Effector memory CD8-positive, alpha-beta T cell (primary cell): ENCODE results near the gene CNGB1.
A peak's percentile ranks its signal among the peaks of the same experiment; 100 is the strongest.

Source experiments
- ATAC-seq: fragments of 150-1000 bp; cut with Tn5 transposase; replicated peaks from 2 replicates; pipeline ENCODE4 v1.10.0; 2021; ENCODE audit warnings: mild to moderate bottlenecking, moderate library complexity
- DNase-seq, 3 experiments: peaks; one replicate each; pipeline ENCODE4 v3.0.0; 2021
- H3K27ac Mint-ChIP-seq, 2 donors: one replicate each; pipeline ENCODE4 v1.8.0; 2022; ENCODE audit warnings: mild to moderate bottlenecking in 2 of 2, mixed read lengths in 2 of 2, moderate library complexity in 2 of 2
- H3K27me3 Mint-ChIP-seq, 2 donors: one replicate each; pipeline ENCODE4 v1.8.0; 2022; ENCODE audit warnings: mixed read lengths in 2 of 2
- H3K36me3 Mint-ChIP-seq: one replicate; pipeline ENCODE4 v1.8.0; 2022; ENCODE audit warnings: mild to moderate bottlenecking, moderate library complexity, mixed read lengths; ENCODE audit not compliant: insufficient read depth
- H3K4me1 Mint-ChIP-seq, 2 donors: one replicate each; pipeline ENCODE4 v1.8.0; 2022; ENCODE audit warnings: low read depth in 2 of 2, mixed read lengths in 2 of 2
- H3K4me3 Mint-ChIP-seq, 2 donors: one replicate each; pipeline ENCODE4 v1.8.0; 2022; ENCODE audit warnings: mild to moderate bottlenecking in 2 of 2, mixed read lengths in 2 of 2, moderate library complexity in 2 of 2
- H3K9me3 Mint-ChIP-seq, 2 donors: one replicate each; pipeline ENCODE4 v1.8.0; 2022; ENCODE audit warnings: mixed read lengths in 2 of 2

The CNGB1 gene

GRCh38 chr16:57993897-57994296 is 23.0 kb upstream of the CNGB1 start:
- Mint-ChIP-seq H3K36me3 (peaks cover 33% of the 10 kb centered on the region), H3K27me3 (no peaks in the 10 kb centered on the region), H3K27ac (peak overlapping the region; percentile 60 to 88), H3K4me3 (no peak overlapping the region), H3K4me1 (peaks cover 27 to 40% of the 10 kb centered on the region in 2 donors), H3K9me3 (no peaks in the 10 kb centered on the region)
- no peak for DNase-seq
- no peak for ATAC-seq

DNA sequence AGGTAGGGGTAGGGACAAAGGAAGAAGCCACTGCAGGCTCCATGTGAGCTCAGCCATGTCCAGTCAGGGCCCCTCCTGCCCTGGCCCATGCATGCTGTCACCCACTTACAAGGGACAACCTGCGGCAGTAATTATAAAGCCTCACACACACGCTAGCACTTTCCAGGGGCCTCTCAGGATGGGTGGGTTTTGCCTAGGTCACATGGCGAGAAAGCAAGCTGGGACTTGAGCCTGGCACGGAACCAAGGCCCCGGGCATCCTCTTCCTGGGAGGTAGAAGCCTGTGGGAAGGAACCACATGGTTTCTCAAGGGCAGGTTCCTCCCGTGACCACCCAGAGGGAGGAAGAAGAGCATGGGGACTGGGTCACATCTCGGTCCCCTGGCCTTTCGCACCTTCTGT is 22.5 kb upstream of the CNGB1 start:
- Mint-ChIP-seq H3K4me1 (peaks cover 22 to 36% of the 10 kb centered on the region in 2 donors), H3K27ac (peak overlapping the region in 1 of 2 donors; percentile 82), H3K27me3 (no peaks in the 10 kb centered on the region)

GRCh38 chr16:57992084-57992483 is 21.2 kb upstream of the CNGB1 start:
- Mint-ChIP-seq H3K27me3 (no peaks in the 10 kb centered on the region), H3K36me3 (peaks cover 18% of the 10 kb centered on the region), H3K9me3 (no peaks in the 10 kb centered on the region), H3K4me1 (peaks cover 10 to 23% of the 10 kb centered on the region in 2 donors), H3K27ac (peak overlapping the region; percentile 82 to 92), H3K4me3 (no peak overlapping the region)
- ATAC-seq (no peak), DNase-seq (no peak)

More for the DNA sequence above, 22.5 kb upstream of the CNGB1 start:
- Mint-ChIP-seq H3K36me3 (peaks cover 30% of the 10 kb centered on the region), H3K4me3 (no peak overlapping the region), H3K9me3 (no peaks in the 10 kb centered on the region)
- no peak for ATAC-seq
- no peak for DNase-seq

- Mint-ChIP-seq H3K9me3 (no peaks in the 10 kb centered on the region), H3K4me3 (no peak overlapping the region), H3K27me3 (no peaks in the 10 kb centered on the region), H3K27ac (peak overlapping the region; percentile 3 to 82), H3K4me1 (peaks cover 10 to 22% of the 10 kb centered on the region in 2 donors), H3K36me3 (peaks cover 15% of the 10 kb centered on the region)
- DNase-seq (no peak), ATAC-seq (no peak)
Measured at GRCh38 chr16:57991551-57992059, 20.7 kb upstream of the CNGB1 start.

GRCh38 chr16:57988929-57989328 is 18.0 kb upstream of the CNGB1 start:
- Mint-ChIP-seq H3K9me3 (no peaks in the 10 kb centered on the region), H3K27ac (peak overlapping the region; percentile 68 to 71), H3K36me3 (peaks cover 4% of the 10 kb centered on the region), H3K4me3 (no peak overlapping the region), H3K27me3 (no peaks in the 10 kb centered on the region), H3K4me1 (peaks cover 19 to 21% of the 10 kb centered on the region in 2 donors)
- ATAC-seq: no peak
- DNase-seq: no peak

GRCh38 chr16:57987441-57988177 is 16.7 kb upstream of the CNGB1 start:
- Mint-ChIP-seq H3K27me3 (no peaks in the 10 kb centered on the region), H3K4me1 (peaks cover 16 to 21% of the 10 kb centered on the region in 2 donors), H3K27ac (peak overlapping the region; percentile 12 to 71), H3K4me3 (no peak overlapping the region), H3K36me3 (peaks cover under 1% of the 10 kb centered on the region), H3K9me3 (no peaks in the 10 kb centered on the region)
- DNase-seq: no peak
- no peak for ATAC-seq

DNA sequence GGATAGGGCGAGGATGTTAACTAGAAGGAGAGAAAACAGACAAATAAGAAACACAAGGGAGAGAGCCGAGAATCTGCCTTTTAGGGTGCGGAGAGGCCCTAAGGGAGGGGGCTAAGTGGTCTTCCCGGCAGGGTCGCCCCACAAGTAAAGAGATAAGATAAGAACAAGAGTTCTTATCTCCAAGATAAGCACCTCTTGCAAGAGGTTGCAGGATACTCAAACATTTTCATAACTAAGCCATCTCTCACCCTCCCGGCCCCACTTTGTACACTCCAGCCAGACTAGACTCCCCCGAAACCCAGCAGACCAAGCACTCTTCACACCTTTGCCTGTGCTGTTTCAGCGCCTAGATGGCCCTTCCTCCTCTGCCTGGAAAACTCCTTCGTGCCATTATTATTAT is 15.3 kb upstream of the CNGB1 start:
- peak overlapping the region; percentile 92 to 94 for H3K4me3 Mint-ChIP-seq

DNA sequence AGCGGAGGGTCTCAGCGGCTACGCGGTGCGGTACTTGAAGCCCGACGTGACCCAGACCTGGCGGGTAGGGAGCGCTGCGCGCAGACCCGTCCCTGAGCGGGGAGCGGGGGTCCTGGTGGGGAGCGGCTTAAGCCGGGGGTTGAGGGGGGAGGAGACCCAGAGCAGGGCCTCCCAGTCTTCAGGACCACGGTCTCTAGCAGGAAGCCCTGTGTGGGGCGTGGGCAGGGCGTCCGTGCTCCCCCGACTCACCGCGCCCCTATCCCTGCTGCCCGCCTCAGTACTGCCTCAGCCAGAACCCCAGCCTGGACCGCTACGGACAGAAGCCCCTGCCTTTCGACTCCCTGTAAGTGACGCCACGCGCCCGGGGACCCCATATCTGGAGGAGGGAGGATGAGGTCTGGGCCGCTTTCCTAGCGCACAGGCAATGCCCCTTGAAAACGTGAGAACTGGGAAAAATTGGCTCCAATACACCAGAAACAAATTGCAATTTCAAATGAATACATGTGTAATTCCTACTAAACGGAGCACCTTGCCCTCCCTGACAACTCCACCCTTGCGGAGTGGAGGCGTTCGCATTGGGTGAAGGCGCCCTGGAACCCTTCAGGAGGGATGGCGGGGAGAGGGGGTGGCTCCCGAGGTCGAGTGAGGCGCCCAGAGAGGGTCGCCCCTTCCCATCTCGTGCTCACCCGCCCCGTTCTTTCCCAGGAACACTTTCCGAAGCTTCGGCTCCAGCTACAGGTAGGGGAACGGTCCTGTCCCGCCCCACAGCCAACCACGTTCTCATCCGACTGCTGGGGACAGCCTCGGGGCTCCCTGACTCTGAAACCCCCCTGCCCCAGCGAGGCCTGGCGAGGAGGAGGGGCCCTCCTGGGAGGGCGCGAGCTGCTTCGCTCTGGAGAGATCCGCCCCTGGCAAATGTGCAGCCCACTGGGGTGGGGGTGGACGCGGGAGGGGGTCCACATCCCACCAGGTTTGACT is 14.6 kb upstream of the CNGB1 start:
- peak overlapping the region; percentile 54 to 91 for H3K27ac Mint-ChIP-seq
- no peaks in the 10 kb centered on the region for H3K9me3 Mint-ChIP-seq
- H3K36me3 Mint-ChIP-seq: no peaks in the 10 kb centered on the region
- peak; percentile 46 for ATAC-seq
- H3K4me1 Mint-ChIP-seq: peaks cover 13 to 18% of the 10 kb centered on the region in 2 donors
- H3K4me3 Mint-ChIP-seq: peak overlapping the region; percentile 92 to 94
- DNase-seq: no peak
- peaks cover 0 to 5% of the 10 kb centered on the region in 2 donors for H3K27me3 Mint-ChIP-seq

More for the DNA sequence above, 15.3 kb upstream of the CNGB1 start:
- no peak for ATAC-seq
- no peaks in the 10 kb centered on the region for H3K9me3 Mint-ChIP-seq
- peak overlapping the region in 1 of 2 donors; percentile 18 for H3K27ac Mint-ChIP-seq
- no peaks in the 10 kb centered on the region for H3K36me3 Mint-ChIP-seq
- H3K4me1 Mint-ChIP-seq: peaks cover 13 to 18% of the 10 kb centered on the region in 2 donors
- DNase-seq: no peak
- H3K27me3 Mint-ChIP-seq: peaks cover 0 to 5% of the 10 kb centered on the region in 2 donors

DNA sequence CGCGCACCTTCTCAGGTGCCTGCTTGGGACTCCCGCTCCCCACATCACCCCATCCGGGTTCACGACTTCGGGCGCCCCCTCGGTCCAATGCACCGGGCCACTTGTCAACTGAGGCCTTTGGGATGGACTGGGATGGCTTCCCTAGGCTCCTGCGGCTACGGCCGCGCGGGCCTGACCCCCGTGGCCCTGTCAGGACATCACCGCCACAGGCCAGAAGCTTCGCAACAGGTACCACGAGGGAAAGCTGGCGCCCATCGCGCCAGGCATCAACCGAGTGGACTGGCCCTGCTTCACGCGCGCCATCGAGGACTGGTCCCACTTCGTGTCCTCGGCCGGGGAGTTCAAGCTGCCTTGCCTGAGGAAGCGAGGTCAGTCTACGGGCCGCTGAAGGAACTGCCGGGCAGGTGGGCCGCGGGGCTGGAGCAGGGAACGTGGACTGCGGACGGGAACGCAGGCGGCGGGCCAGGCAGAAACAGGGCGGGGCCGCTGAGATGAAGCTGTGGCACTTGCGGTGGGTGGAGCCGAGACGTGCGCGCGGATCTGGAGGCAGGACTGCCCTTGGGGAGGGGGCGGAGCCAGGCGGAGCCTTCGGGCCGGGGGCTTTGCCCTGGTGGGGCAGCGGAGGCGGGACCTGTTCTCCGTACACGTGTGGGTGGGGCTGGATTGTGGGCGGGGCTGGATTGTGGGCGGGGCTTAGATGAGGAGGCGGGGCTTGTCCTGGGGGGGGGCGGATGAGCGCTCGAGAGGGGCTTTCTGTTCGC is 13.7 kb upstream of the CNGB1 start:
- Mint-ChIP-seq H3K36me3 (no peaks in the 10 kb centered on the region), H3K4me3 (peak overlapping the region; percentile 92 to 94), H3K27ac (peak overlapping the region; percentile 54 to 91), H3K4me1 (peaks cover 11 to 18% of the 10 kb centered on the region in 2 donors), H3K9me3 (no peaks in the 10 kb centered on the region), H3K27me3 (peaks cover 0 to 5% of the 10 kb centered on the region in 2 donors)
- DNase-seq: peak; percentile 81 to 84 (median 83)
- peak; percentile 97 for ATAC-seq

DNA sequence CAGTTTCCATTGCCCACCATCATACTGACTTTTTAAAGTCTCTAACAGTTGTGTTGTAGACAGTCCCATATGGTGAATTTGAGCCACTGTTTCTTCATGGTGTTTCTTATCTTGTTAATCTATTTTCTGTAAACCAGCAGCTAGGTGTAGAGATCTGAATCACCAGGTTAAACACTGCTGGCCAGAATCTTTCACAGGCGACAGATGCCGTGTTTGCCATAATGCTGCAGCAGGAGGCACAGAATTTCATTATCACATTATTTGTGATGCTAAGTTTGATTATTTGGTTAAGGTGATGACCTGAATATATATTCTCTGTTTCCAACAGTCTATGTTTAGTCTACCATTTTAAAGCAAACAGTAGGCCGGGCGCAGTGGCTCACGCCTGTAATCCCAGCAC is 11.5 kb upstream of the CNGB1 start:
- Mint-ChIP-seq H3K27me3 (peaks cover 0 to 5% of the 10 kb centered on the region in 2 donors), H3K9me3 (no peaks in the 10 kb centered on the region), H3K27ac (no peak overlapping the region), H3K36me3 (no peaks in the 10 kb centered on the region), H3K4me3 (no peak overlapping the region), H3K4me1 (peaks cover 11 to 18% of the 10 kb centered on the region in 2 donors)
- no peak for ATAC-seq
- no peak for DNase-seq

- Mint-ChIP-seq H3K4me1 (peaks cover 11 to 18% of the 10 kb centered on the region in 2 donors), H3K27ac (no peak overlapping the region), H3K4me3 (no peak overlapping the region), H3K36me3 (no peaks in the 10 kb centered on the region), H3K9me3 (no peaks in the 10 kb centered on the region), H3K27me3 (peaks cover 0 to 5% of the 10 kb centered on the region in 2 donors)
- ATAC-seq: no peak
- no peak for DNase-seq
Measured at GRCh38 chr16:57981636-57982035, 10.7 kb upstream of the CNGB1 start.

- peaks cover 0 to 5% of the 10 kb centered on the region in 2 donors for H3K27me3 Mint-ChIP-seq
- no peaks in the 10 kb centered on the region for H3K36me3 Mint-ChIP-seq
Measured at GRCh38 chr16:57979006-57979585, 8.2 kb upstream of the CNGB1 start.

More at GRCh38 chr16:57979006-57979585, 8.2 kb upstream of the CNGB1 start:
- Mint-ChIP-seq H3K27ac (peak overlapping the region in 1 of 2 donors; percentile 14), H3K4me3 (no peak overlapping the region), H3K9me3 (no peaks in the 10 kb centered on the region), H3K4me1 (peaks cover under 1% of the 10 kb centered on the region in 2 donors)
- no peak for ATAC-seq
- DNase-seq: no peak
